ENCODE results near the gene P2RX5. TPM values are rescaled to one million over a fixed set of nuclear protein-coding genes. Genes with fewer than 3 reads are reported as not detected.

P2RX5 gene
- total RNA-seq, 1 experiment from 2014 or later, result 0.66 TPM

GRCh38 chr17:3647769-3648555 lies 48.0 kb downstream of the P2RX5 start:
- Histone ChIP-seq H3K4me1 (no peaks in the 10 kb centered on the region), H3K36me3 (ENCODE audit: control insufficient read depth, insufficient read depth, low read length) (no peaks in the 10 kb centered on the region), H3K9me3 (no peaks in the 10 kb centered on the region), H3K4me3 (ENCODE audit: low read depth, low read length) (no peak overlapping the region), H3K27me3 (replicated peaks; ENCODE audit: control insufficient read depth, insufficient read depth, low read length) (no peaks in the 10 kb centered on the region)
- Mint-ChIP-seq H3K4me1 (ENCODE audit: low read depth, unreplicated experiment) (no peaks in the 10 kb centered on the region), H3K9me3 (ENCODE audit: unreplicated experiment) (no peaks in the 10 kb centered on the region), H3K27me3 (ENCODE audit: insufficient read depth, unreplicated experiment) (no peaks in the 10 kb centered on the region), H3K4me3 (ENCODE audit: unreplicated experiment) (no peak overlapping the region), H3K27ac (ENCODE audit: unreplicated experiment) (no peak overlapping the region), H3K36me3 (ENCODE audit: insufficient read depth, unreplicated experiment) (peaks cover 5% of the 10 kb centered on the region)
- intact Hi-C loops (cut with micrococcal nuclease; ENCODE audit: unreplicated experiment), result loop anchor here (5.0 kb wide), 1 partner anchor 601 kb away; no protein-coding TSS in a partner anchor
- BruUV-seq (replicated peaks), result no TSS peak
- peak; percentile 51 to 54 for DNase-seq
- CTCF ChIA-PET, result interaction anchor here (0.6 to 1.7 kb wide), 4 partner anchors 12 to 599 kb away, joined by 3 to 9 read pairs (median 5); partner anchors contain the start of genes CTNS and SHPK
- POLR2A ChIA-PET, result interaction anchor here (1.6 kb wide), 1 partner anchor 12 kb away, joined by 6 read pairs; the partner anchor contains the start of genes CTNS and SHPK
- TF ChIP-seq CTCF (IDR thresholded peaks at IDR 0.05; ENCODE audit: insufficient read depth in 1 of 2, low read depth in 1 of 2, low read length in 1 of 2, severe bottlenecking in 1 of 2, unreplicated experiment in 1 of 2), result peak; percentile 30 to 35

GRCh38 chr17:3647251-3647650 lies 48.7 kb downstream of the P2RX5 start:
- Histone ChIP-seq H3K36me3 (ENCODE audit: control insufficient read depth, insufficient read depth, low read length) (no peaks in the 10 kb centered on the region), H3K27me3 (replicated peaks; ENCODE audit: control insufficient read depth, insufficient read depth, low read length) (no peaks in the 10 kb centered on the region), H3K4me3 (ENCODE audit: low read depth, low read length) (no peak overlapping the region), H3K9me3 (no peaks in the 10 kb centered on the region), H3K4me1 (no peaks in the 10 kb centered on the region)
- Mint-ChIP-seq H3K9me3 (ENCODE audit: unreplicated experiment) (no peaks in the 10 kb centered on the region), H3K27ac (ENCODE audit: unreplicated experiment) (no peak overlapping the region), H3K4me1 (ENCODE audit: low read depth, unreplicated experiment) (no peaks in the 10 kb centered on the region), H3K27me3 (ENCODE audit: insufficient read depth, unreplicated experiment) (no peaks in the 10 kb centered on the region), H3K4me3 (ENCODE audit: unreplicated experiment) (no peak overlapping the region), H3K36me3 (ENCODE audit: insufficient read depth, unreplicated experiment) (peaks cover 5% of the 10 kb centered on the region)
- no TSS peak for BruUV-seq (replicated peaks)
- intact Hi-C loops (cut with micrococcal nuclease; ENCODE audit: unreplicated experiment), result loop anchor here (5.0 kb wide), 1 partner anchor 600 kb away; no protein-coding TSS in a partner anchor
- POLR2A ChIA-PET, result interaction anchor here (1.6 kb wide), 1 partner anchor 11 kb away, joined by 6 read pairs; the partner anchor contains the start of genes CTNS and SHPK
- CTCF ChIA-PET, result interaction anchor here (0.6 to 1.7 kb wide), 4 partner anchors 11 to 598 kb away, joined by 3 to 9 read pairs (median 5); partner anchors contain the start of genes CTNS and SHPK
- no peak for DNase-seq
- TF ChIP-seq CTCF (IDR thresholded peaks at IDR 0.05; ENCODE audit: insufficient read depth in 1 of 2, low read depth in 1 of 2, low read length in 1 of 2, severe bottlenecking in 1 of 2, unreplicated experiment in 1 of 2), result no peak

GRCh38 chr17:3645310-3645709 lies 50.6 kb downstream of the P2RX5 start:
- POLR2A ChIA-PET, result no interaction called here
- no peak for TF ChIP-seq CTCF (IDR thresholded peaks at IDR 0.05; ENCODE audit: insufficient read depth in 1 of 2, low read depth in 1 of 2, low read length in 1 of 2, severe bottlenecking in 1 of 2, unreplicated experiment in 1 of 2)
- Mint-ChIP-seq H3K27ac (ENCODE audit: unreplicated experiment) (no peak overlapping the region), H3K9me3 (ENCODE audit: unreplicated experiment) (no peaks in the 10 kb centered on the region), H3K4me3 (ENCODE audit: unreplicated experiment) (no peak overlapping the region), H3K27me3 (ENCODE audit: insufficient read depth, unreplicated experiment) (no peaks in the 10 kb centered on the region), H3K36me3 (ENCODE audit: insufficient read depth, unreplicated experiment) (peaks cover 6% of the 10 kb centered on the region), H3K4me1 (ENCODE audit: low read depth, unreplicated experiment) (no peaks in the 10 kb centered on the region)
- Histone ChIP-seq H3K4me1 (no peaks in the 10 kb centered on the region), H3K27me3 (replicated peaks; ENCODE audit: control insufficient read depth, insufficient read depth, low read length) (no peaks in the 10 kb centered on the region), H3K9me3 (no peaks in the 10 kb centered on the region), H3K4me3 (ENCODE audit: low read depth, low read length) (no peak overlapping the region), H3K36me3 (ENCODE audit: control insufficient read depth, insufficient read depth, low read length) (no peaks in the 10 kb centered on the region)
- CTCF ChIA-PET, result interaction anchor here (0.7 kb wide), 1 partner anchor 10 kb away, joined by 3 read pairs; no protein-coding TSS in a partner anchor
- BruUV-seq (replicated peaks), result no TSS peak
- no peak for DNase-seq
- intact Hi-C loops (cut with micrococcal nuclease; ENCODE audit: unreplicated experiment), result loop anchor here (5.0 kb wide), 1 partner anchor 598 kb away; no protein-coding TSS in a partner anchor
